GM21423 (cell line): Measurements from ENCODE around the gene PLA2G6.

Source experiments
- ATAC-seq: cut with Tn5 transposase; IDR thresholded peaks from one replicate; pipeline ENCODE4 v1.9.1; 2021; ENCODE audit warnings: mild to moderate bottlenecking, moderate library complexity; ENCODE audit not compliant: unreplicated experiment

PLA2G6 gene

DNA sequence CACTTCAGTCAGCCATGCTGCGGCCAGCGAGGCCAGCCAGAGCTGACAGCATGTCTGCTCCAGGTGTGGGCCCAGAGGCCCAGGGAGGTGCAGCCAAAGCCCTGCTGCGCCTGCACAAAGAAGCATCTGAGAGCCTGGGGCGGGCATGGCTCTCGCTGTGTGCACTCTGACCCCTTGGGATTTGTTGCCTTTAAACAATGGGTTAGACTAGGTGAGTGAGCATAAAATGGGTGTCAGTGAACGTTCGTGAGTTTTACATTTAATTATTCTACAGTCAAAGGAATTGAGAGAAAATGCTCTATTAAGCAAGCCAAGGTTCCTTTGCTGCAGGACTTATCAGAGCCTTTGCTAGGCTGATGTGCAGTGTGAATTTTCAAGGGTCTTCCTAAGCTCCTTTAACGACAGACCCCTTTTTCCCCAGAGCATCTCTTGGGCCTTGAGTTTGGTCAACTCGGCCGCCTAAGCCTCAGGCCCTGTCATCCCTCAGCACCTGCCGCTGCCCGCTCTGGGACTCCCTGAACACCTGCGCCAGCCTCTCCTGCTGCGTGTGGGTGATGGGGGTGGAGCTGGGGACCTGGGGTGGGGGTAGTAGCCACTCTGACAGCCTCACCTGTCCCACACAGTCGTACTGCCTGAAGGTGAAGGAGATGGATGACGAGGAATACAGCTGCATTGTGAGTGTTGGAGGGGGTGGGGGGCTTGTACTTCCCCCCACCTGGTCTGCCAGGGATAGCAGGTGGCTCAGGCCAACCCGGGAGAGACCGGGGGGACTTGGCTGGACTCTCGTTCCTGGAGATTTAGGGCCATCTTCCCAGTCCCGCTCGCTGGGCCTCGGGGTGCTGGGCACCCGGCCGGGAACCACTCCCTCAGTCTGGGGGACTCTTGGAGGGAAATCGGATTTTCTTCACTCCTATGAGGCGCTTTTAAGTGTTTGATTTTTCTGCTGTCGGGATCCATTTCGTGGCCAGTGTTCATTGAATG, 108.2 kb downstream of the PLA2G6 start:
- ATAC-seq: no peak

GRCh38 chr22:38072322-38073149, 109.1 kb downstream of the PLA2G6 start:
- no peak for ATAC-seq

DNA sequence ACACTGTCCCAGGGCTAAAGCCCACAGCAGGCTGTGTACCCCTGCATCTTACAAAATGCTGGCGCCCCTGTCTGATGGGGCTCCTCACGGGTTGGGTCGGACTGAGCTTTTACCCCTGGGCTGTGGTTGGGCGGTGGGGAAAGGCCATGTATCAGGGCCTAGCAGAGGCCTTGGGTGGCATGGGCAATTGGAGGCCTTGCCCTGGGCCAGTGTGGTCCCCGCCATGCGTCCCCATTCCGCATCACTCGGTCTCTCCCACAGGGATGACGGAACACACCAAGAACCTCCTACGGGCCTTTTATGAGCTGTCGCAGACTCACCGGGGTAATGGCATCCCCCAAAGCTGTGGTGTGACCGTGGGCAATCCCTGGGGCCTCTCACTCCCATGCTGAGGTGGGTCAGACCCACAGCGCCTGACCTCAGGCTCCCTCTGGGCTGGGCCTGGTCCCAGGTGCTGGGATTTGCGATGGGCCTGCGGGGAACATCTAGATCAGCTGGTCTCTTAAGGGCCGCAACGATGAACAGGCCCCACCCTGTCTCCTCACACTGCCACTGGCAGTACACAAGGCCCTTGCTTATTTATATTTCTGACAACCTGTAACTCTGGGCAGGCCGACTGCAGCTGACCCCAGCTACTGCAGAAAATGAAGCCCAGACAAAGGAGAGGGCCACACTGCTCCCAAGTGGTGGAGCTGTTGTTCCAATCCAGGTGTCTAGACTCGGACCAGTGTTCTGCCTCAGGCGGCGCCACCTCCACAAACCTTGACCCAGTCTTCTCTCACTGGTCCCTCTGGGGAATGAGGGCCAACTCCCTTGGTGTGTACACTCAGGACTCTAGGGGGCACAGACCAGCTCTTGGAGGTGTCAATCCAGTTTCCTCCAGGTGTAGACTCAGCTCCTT, 110.0 kb downstream of the PLA2G6 start:
- no peak for ATAC-seq

GRCh38 chr22:38070250-38070921, 111.2 kb downstream of the PLA2G6 start:
- no peak for ATAC-seq

DNA sequence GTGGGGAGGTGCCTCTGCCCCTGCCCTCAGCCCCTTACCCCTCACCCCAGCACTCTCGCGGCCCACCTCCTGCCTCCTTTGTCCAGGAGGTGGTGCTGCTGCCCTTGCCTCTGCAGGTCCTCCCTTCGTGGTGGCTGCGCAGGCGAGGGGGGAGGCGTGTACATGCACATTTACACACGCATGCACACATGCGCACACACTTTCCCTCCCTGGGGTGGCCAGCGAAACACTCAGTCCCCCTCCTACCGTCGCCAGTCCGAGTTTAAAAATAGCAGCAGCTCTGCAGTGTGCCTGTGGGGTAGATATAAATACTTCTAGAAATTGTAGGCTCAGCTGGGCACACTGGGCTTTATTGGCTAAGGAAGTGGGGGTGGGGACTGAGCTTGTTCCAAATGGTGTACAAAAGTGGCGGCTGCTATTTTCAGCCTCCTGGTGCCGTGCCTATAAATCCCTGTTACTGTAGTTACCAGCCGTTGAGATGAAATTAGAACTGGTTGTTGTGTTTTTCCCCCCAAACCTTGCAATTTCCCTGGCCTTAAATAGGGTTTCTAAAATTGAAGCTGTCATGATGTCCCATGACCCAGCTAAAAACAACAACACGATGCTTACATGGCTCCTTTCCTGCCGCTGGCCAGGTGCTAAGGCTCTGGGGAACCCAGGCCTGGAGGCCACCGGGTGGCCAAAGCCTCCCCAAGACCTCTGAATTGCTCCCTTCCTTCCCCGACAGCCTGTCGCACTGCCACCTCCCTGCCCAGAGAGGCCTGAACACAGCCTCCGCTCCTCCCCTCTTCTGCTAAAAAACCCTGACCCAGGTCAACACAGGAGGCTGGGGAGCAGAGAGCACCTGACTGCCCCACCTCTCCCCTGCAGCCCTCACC, 112.0 kb downstream of the PLA2G6 start:
- ATAC-seq: no peak

DNA sequence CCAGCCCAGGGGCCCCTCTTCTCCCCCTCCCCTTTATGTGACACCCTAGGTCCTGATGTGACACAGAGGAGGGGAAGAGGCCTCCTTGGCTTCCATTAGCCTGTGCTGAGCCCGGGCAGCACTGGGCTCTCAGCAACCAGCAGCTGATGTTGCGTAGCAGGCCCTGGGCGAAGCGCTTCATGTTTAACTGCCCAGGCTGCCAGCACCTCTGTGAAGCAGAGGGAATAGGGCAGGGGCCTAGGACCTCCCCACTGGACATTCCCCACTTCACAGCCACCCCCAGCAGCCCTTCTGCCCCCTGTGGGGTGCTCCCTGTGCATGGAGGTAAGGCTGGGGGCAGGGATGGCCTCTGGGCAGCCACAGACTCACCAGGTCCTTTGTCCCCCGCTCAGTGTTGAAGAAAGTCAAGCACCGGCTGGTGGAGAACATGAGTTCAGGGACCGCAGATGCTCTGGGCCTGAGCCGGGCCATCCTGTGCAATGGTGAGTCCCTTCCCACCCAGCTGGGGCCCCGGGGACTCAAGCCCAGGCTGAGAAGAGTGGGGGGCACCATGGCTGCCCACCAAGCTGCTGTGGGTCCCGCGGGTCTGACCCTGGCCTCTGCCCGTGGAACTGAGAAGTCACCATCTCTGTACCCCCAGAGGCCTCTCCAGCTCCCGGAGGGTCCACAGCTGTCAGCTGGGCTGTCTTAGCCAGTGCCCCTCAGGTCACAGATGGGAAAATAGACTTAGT, 112.8 kb downstream of the PLA2G6 start:
- ATAC-seq: no peak

DNA sequence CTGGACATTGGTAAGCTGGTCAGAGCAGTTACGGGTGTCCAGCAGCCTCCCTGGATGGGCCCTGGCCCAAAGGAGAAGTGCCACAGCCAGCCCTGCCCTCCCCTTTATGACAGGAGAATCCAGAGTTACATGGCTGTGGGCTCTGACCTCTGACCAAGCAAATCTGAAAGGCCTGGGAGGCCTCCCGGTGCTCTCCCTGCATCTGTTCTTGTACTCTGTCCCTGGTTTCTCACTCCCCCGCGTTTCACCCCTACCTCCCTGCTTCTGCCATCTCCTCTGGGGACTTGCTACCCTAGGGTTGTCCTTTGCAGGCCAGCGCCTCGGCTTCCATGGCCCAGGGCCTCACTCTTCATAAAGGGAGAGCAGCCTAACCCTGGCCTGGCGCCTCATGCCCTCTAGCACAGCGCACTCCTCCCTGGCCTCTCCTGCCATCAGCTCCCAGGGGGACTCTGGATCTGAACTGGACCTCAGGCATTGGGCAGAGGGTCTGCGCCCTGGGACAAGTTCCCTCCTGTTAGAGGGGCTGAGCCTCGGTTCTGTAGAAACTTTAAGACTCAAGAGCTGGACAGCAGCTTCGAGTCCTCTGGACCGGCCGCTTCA, 113.8 kb downstream of the PLA2G6 start:
- no peak for ATAC-seq

GRCh38 chr22:38067028-38067415, 114.6 kb downstream of the PLA2G6 start:
- ATAC-seq: no peak

DNA sequence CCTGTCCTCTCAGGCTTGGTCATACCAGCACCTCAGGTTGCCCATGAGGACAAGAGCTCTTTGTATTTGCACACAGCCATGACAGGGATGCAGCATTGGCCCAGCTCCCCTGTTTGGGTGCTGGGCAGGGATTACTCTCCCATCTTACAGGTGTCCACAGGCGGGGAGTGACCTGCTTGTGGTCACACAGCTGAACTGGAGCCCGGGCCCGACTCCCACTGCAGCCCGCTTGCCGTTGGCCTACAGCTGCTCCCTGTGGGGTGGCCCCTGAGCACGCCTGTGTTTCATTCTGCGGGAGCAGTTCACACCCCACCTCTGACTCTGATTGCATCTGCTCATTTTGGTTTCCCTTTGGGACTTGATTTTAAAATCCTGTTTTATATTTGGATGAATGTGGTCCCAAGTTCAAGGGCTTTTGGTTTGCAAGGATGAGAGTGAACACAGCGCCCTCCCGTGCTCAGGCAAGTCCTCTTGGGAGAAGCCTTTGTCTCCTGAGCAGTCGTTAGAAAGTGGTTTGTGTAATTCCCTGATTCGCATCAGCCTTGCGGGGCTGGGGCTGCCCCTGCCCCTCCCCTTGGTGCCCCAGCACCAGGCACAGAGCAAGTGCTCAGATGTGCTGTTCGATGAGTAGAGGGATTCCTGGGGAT, 115.1 kb downstream of the PLA2G6 start:
- ATAC-seq: no peak

GRCh38 chr22:38065539-38065938, 116.1 kb downstream of the PLA2G6 start:
- no peak for ATAC-seq

DNA sequence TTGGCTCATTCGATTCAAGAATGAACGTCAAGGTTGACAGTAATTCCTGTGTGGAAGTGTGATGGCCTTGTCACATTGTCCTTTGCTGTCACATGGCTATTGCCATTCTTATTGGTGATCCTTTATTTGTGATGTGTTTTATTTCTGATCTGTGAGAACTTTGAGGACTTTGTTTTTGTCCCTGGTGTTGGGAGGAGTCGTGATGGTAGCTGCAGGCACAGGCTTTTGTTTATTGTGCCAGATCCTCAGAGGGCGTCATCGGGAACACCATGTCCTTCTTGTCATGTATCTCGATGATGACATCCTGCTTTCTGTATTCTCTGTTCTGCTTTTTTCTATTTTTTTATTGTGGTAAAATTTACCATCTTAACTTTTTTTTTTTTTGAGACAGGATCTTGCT, 118.8 kb downstream of the PLA2G6 start:
- no peak for ATAC-seq
